ENCODE data around the gene SPRY4. TPM values are rescaled to one million over a fixed set of nuclear protein-coding genes. Genes with fewer than 3 reads are reported as not detected.

Gene SPRY4
- total and polyA plus RNA-seq, 2 of the 8 experiments (the other 6 are each of a cell fraction or from before 2014, with no cell fraction given) = 59.1 to 113 TPM

DNA sequence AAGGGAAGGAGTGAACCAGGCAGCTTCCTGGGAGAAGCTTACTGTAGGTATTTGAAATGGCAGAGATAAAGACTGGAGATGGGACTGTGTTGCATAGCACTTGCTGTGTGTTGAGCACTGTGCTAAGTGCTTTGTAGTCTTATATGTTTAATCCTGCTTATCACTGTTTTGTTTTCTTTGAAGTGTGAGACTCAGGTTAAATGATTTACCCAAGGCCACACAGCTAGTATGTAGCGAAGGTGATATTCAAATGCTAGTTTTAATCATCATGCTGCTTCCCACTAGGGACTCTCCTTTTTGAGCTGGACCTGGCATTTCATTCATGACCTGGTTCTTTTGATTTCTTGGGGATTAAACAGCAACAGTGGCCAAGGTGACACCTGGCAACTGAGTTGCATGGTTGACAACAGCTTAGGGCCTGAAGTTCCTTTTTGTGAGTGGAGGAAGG lies 35.3 kb upstream of the SPRY4 start (continued):
- TF ChIP-seq HDAC6 (IDR thresholded peaks at IDR 0.05; ENCODE audit: low read depth, low read length) (no peak), SP4 (IDR thresholded peaks at IDR 0.05; ENCODE audit: low read length) (no peak), POLR2A (IDR thresholded peaks at IDR 0.05; ENCODE audit: control extremely low read depth in 1 of 2, low read depth in 2 of 2, low read length in 2 of 2) (no peak), GABPA (IDR thresholded peaks at IDR 0.05; ENCODE audit: borderline replicate concordance, insufficient read depth, low read length) (no peak), JUN (IDR thresholded peaks at IDR 0.05; ENCODE audit: low read depth, low read length) (no peak), RNF2 (IDR thresholded peaks at IDR 0.05; ENCODE audit: borderline replicate concordance, low read depth, low read length, missing control alignments, poor library complexity, severe bottlenecking) (no peak)
- TF ChIP-seq, protein P1, sequence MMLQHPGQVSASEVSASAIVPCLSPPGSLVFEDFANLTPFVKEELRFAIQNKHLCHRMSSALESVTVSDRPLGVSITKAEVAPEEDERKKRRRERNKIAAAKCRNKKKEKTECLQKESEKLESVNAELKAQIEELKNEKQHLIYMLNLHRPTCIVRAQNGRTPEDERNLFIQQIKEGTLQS (IDR thresholded peaks at IDR 0.05; ENCODE audit: insufficient read depth, low read depth, low read length) = no peak
- TF ChIP-seq, protein P2, sequence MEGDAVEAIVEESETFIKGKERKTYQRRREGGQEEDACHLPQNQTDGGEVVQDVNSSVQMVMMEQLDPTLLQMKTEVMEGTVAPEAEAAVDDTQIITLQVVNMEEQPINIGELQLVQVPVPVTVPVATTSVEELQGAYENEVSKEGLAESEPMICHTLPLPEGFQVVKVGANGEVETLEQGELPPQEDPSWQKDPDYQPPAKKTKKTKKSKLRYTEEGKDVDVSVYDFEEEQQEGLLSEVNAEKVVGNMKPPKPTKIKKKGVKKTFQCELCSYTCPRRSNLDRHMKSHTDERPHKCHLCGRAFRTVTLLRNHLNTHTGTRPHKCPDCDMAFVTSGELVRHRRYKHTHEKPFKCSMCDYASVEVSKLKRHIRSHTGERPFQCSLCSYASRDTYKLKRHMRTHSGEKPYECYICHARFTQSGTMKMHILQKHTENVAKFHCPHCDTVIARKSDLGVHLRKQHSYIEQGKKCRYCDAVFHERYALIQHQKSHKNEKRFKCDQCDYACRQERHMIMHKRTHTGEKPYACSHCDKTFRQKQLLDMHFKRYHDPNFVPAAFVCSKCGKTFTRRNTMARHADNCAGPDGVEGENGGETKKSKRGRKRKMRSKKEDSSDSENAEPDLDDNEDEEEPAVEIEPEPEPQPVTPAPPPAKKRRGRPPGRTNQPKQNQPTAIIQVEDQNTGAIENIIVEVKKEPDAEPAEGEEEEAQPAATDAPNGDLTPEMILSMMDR (IDR thresholded peaks at IDR 0.05; ENCODE audit: control extremely low read depth in 1 of 3, insufficient read depth in 1 of 3, low read depth in 1 of 3, low read length in 3 of 3) = no peak

Data from H1 (cell line).